NCI-H1092 (cell line): ENCODE results near the gene EFCAB3.
"Not testable (repeated sequence)": the region's sequence is repeated elsewhere in the genome, so short reads cannot be mapped to it uniquely, and the experiment has no call there.

Experiments used
- DNase-seq: peaks from one replicate; lab custom pipeline; 2025; lab: John Stamatoyannopoulos, UW

The EFCAB3 gene

DNA sequence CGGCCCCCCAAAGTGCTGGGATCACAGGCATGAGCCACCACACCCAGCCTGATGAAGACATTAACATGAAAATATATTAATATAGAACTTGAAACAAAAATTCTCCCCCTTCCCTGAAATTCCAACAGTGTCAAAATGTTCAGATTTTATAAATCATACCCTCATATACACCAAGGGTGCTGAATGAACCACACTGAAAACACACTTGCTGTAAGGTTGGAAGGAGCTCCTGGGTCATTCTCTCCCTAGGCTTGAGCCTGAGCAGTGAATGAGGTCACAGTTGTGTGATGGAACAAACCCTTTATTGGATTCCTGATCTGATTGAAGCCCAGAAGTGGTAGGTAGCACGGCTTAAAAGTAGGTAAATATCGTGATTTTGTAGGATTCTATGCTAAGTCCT lies at the start of gene EFCAB3:
Gene EFCAB3, plus strand, starts transcription at position 301 of the 400 bp plus-strand sequence. CDS start 2,427 bp downstream, outside the sequence.
- no peak for DNase-seq

DNA sequence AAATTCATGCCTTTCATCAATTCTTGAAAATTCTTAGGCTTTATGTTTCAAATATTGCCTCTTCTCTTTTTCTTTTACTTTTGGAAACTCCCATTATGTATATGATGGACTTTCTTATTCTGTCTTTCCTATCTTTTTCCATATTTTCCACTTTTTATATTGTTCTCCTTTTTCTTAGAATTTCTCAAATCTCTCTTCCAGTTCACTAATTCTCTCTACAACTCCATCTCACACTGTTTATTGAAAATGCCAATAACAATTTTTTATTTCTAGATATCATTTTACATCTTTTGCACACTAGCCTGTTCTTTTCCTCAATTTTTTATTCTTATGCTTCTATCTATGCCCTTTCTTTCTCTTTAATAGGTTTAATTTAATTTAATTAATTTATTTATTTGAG lies 43.8 kb upstream of the EFCAB3 start:
- no peak for DNase-seq

DNA sequence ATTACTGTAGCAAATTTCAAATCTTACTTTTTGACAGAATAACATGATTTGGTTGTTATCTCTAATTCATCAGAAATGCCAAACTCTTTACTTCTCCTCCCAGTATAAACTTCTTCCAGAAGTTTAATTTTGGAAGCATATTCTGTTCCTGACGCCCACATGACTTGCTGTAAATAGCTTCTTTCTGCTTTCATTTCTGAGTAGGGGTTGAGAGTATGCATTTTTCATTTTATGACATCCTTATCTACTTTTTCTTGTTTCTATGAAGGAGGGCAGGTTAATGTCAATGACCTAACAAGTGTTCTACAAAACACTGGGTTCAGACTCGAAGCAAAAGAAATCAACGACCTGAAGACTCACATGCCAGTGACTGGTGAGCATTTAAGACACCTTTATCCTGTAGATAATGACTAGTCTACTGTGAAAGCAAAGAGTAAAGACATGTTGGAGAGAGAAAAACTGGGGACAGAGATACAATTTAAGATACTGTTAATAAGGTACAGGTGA lies 36.5 kb upstream of the EFCAB3 start:
- DNase-seq = no peak

DNA sequence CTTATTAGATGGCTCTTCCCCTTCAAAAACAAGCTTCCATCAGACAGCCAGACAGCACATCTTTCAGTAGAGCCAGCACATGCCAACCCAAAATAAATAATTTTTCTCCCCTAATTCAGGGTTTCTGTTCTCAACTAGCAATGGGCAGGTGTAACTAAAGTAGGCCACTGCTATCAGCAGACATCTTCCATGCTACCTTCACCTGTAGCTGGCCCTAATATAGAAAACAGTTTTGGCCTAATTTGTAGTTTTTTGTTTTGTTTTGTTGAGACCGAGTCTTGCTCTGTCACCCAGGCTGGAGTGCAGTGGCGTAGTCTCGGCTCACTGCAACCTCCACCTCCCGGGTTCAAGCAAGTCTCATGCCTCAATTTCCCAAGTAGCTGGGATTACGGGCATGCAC lies 29.2 kb upstream of the EFCAB3 start:
- DNase-seq = no peak

GRCh38 chr17:62366191-62366590 lies 14.2 kb upstream of the EFCAB3 start:
- DNase-seq = no peak

DNA sequence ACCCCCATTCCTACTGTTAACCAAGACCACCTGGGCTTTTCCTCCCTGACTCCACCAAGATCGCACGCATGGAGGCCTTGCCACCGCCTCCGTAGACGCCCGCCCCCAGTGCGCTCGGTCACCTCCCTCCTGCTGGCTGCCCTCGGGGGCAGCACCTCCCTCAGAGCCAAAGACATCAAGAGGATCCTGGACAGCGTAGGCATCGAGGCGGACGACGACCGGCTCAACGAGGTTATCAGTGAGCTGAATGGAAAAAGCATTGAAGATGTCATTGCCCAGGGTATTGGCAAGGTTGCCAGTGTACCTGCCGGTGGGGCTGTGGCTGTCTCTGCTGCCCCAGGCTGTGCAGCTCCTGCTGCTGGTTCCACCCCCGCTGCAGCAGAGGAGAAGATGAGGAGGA lies 1.2 kb downstream of the EFCAB3 start:
- no peak for DNase-seq

- no peak for DNase-seq
Measured at GRCh38 chr17:62388856-62389255, 8.5 kb downstream of the EFCAB3 start.

- no peak for DNase-seq
Measured at GRCh38 chr17:62392908-62393307, 12.6 kb downstream of the EFCAB3 start.

- DNase-seq = no peak
Measured at GRCh38 chr17:62398891-62399290, 18.5 kb downstream of the EFCAB3 start.

DNA sequence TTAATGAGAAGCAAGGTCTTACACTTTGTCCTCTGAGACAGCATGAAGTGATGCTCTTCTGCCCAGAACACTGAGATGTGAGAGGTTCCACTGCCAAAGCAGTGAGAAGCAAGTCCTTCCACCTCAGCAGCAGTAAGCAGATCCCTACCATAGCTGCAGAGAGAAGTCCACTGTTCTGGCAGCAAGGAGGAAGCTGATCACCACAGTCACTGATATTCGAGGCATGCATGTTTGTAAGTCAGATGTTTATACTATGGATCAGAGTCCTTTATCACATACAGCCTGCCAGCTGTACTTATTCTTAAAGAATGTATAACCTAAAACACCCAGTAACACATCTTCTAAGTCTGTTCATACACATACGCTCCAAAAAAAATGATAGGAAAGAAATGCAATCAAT lies 25.1 kb downstream of the EFCAB3 start:
- no peak for DNase-seq

GRCh38 chr17:62413090-62413489 lies 32.7 kb downstream of the EFCAB3 start:
- not testable (repeated sequence) for DNase-seq

- DNase-seq = peak; percentile 85
Measured at GRCh38 chr17:62423647-62424461, 43.5 kb downstream of the EFCAB3 start, which contains the start of gene METTL2A. TSS of gene METTL2A (plus strand) at chr17:62423897. CDS start at chr17:62423903, 6 bp downstream.

GRCh38 chr17:62426214-62426613 lies 45.9 kb downstream of the EFCAB3 start:
- not testable (repeated sequence) for DNase-seq

- DNase-seq = not testable (repeated sequence)
Measured at GRCh38 chr17:62435251-62435650, 54.9 kb downstream of the EFCAB3 start.

GRCh38 chr17:62441181-62441580 lies 60.8 kb downstream of the EFCAB3 start:
- not testable (repeated sequence) for DNase-seq

GRCh38 chr17:62444063-62444462 lies 63.7 kb downstream of the EFCAB3 start:
- DNase-seq = no peak

DNA sequence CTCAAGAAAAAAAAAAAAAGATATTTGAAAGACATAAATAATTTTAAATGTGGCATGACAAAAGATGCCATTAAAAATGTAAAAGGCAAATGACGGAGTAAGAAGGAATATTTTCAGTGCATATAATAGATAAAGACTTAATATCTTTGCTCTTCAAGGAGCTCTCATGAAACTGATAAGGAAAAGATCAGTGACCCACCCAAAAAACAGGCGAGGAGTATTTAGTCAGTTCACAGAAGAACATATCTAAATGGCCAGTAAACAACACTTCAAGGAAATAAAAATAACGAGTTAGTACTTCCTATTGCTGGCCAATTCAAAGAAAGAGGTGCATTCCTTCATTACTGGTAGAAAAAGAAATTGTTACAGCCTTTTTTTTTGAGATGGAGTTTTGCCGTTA lies 65.4 kb downstream of the EFCAB3 start:
- DNase-seq = not testable (repeated sequence)

GRCh38 chr17:62452195-62452594 lies 71.8 kb downstream of the EFCAB3 start:
- DNase-seq = not testable (repeated sequence)

GRCh38 chr17:62453041-62453440 lies 72.7 kb downstream of the EFCAB3 start:
- DNase-seq = not testable (repeated sequence)

- not testable (repeated sequence) for DNase-seq
Measured at GRCh38 chr17:62453656-62454055, 73.3 kb downstream of the EFCAB3 start.

DNA sequence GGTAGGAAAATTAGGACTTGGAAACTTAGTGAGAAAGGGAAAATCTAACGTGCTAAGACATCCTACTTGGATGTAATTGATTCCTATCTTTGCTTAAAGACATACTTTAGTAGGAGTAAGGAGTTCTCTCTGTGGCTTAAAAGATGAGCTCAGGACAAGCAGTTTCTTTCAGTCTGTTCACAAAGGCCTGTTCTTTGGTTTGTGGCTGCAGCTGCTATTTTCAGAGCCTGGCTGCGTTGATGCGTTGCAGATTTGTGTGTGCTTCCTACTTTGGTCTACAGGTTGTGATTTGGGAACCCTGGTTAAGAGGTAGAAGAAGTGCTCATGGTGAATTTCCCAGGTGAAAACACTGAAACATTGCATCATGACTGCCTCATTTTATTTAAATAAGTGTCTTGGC lies 73.8 kb downstream of the EFCAB3 start:
- not testable (repeated sequence) for DNase-seq

- no peak for DNase-seq
Measured at GRCh38 chr17:62456016-62456415, 75.7 kb downstream of the EFCAB3 start.

GRCh38 chr17:62458483-62458882 lies 78.1 kb downstream of the EFCAB3 start:
- DNase-seq = not testable (repeated sequence)
